Measurements from ENCODE around the gene ATP2C2. TPM values are rescaled to one million over a fixed set of nuclear protein-coding genes. Genes with fewer than 3 reads are reported as not detected.

ATP2C2 gene
- total RNA-seq, 2 experiments from 2014 or later = not detected

- H3K36me3 Mint-ChIP-seq (ENCODE audit: low read depth) = no peaks in the 10 kb centered on the region
- H3K4me3 Mint-ChIP-seq = no peak overlapping the region
- H3K27me3 Mint-ChIP-seq (ENCODE audit: low read depth) = no peaks in the 10 kb centered on the region
- ATAC-seq = no peak
- ChIA-PET CTCF (no interaction called here), POLR2A (no interaction called here)
- H3K4me1 Mint-ChIP-seq (ENCODE audit: low read depth) = peaks cover 3% of the 10 kb centered on the region
- no peak for DNase-seq
- no peak overlapping the region for H3K27ac Mint-ChIP-seq
- no peaks in the 10 kb centered on the region for H3K9me3 Mint-ChIP-seq (ENCODE audit: insufficient read depth)
Observed at GRCh38 chr16:84421938-84422220, 53.5 kb downstream of the ATP2C2 start.

GRCh38 chr16:84423416-84423837 lies 55.1 kb downstream of the ATP2C2 start:
- DNase-seq (no peak), ATAC-seq (peak; percentile 57)
- ChIA-PET POLR2A (no interaction called here), CTCF (no interaction called here)
- Mint-ChIP-seq H3K9me3 (ENCODE audit: insufficient read depth) (no peaks in the 10 kb centered on the region), H3K27ac (peak overlapping the region; percentile 31), H3K4me3 (no peak overlapping the region), H3K36me3 (ENCODE audit: low read depth) (no peaks in the 10 kb centered on the region), H3K4me1 (ENCODE audit: low read depth) (peaks cover 3% of the 10 kb centered on the region), H3K27me3 (ENCODE audit: low read depth) (no peaks in the 10 kb centered on the region)

GRCh38 chr16:84425696-84426095 lies 57.4 kb downstream of the ATP2C2 start:
- Mint-ChIP-seq H3K36me3 (ENCODE audit: low read depth) (no peaks in the 10 kb centered on the region), H3K27ac (no peak overlapping the region), H3K4me1 (ENCODE audit: low read depth) (peaks cover under 1% of the 10 kb centered on the region), H3K9me3 (ENCODE audit: insufficient read depth) (no peaks in the 10 kb centered on the region), H3K4me3 (no peak overlapping the region), H3K27me3 (ENCODE audit: low read depth) (peaks cover 9% of the 10 kb centered on the region)
- ChIA-PET CTCF (no interaction called here), POLR2A (no interaction called here)
- no peak for DNase-seq
- no peak for ATAC-seq

GRCh38 chr16:84426804-84427203 lies 58.5 kb downstream of the ATP2C2 start:
- Mint-ChIP-seq H3K9me3 (ENCODE audit: insufficient read depth) (no peaks in the 10 kb centered on the region), H3K36me3 (ENCODE audit: low read depth) (no peaks in the 10 kb centered on the region), H3K27me3 (ENCODE audit: low read depth) (peaks cover 9% of the 10 kb centered on the region), H3K4me1 (ENCODE audit: low read depth) (no peaks in the 10 kb centered on the region), H3K27ac (no peak overlapping the region), H3K4me3 (no peak overlapping the region)
- DNase-seq (no peak), ATAC-seq (no peak)
- ChIA-PET CTCF (no interaction called here), POLR2A (no interaction called here)

GRCh38 chr16:84427553-84427952 lies 59.2 kb downstream of the ATP2C2 start:
- ATAC-seq = no peak
- POLR2A ChIA-PET = no interaction called here
- no peaks in the 10 kb centered on the region for H3K4me1 Mint-ChIP-seq (ENCODE audit: low read depth)
- no peak for DNase-seq
- H3K36me3 Mint-ChIP-seq (ENCODE audit: low read depth) = no peaks in the 10 kb centered on the region
- H3K9me3 Mint-ChIP-seq (ENCODE audit: insufficient read depth) = no peaks in the 10 kb centered on the region
- CTCF ChIA-PET = no interaction called here
- peaks cover 11% of the 10 kb centered on the region for H3K27me3 Mint-ChIP-seq (ENCODE audit: low read depth)
- no peak overlapping the region for H3K4me3 Mint-ChIP-seq
- H3K27ac Mint-ChIP-seq = no peak overlapping the region

GRCh38 chr16:84430860-84431259 lies 62.5 kb downstream of the ATP2C2 start:
- H3K27ac Mint-ChIP-seq = no peak overlapping the region
- POLR2A ChIA-PET = no interaction called here
- CTCF ChIA-PET = interaction anchor here (0.9 kb wide), 1 partner anchor 131 kb away, joined by 3 read pairs; no protein-coding TSS in a partner anchor

GRCh38 chr16:84434800-84435199 lies 66.5 kb downstream of the ATP2C2 start:
- H3K27me3 Mint-ChIP-seq (ENCODE audit: low read depth) = peaks cover 7% of the 10 kb centered on the region
- no peak overlapping the region for H3K27ac Mint-ChIP-seq
- ChIA-PET POLR2A (interaction anchor here (0.7 kb wide), 1 partner anchor 110 kb away, joined by 3 read pairs; no protein-coding TSS in a partner anchor), CTCF (no interaction called here)
- no peak overlapping the region for H3K4me3 Mint-ChIP-seq
- DNase-seq (no peak), ATAC-seq (no peak)
- H3K36me3 Mint-ChIP-seq (ENCODE audit: low read depth) = no peaks in the 10 kb centered on the region
- H3K4me1 Mint-ChIP-seq (ENCODE audit: low read depth) = no peaks in the 10 kb centered on the region
- no peaks in the 10 kb centered on the region for H3K9me3 Mint-ChIP-seq (ENCODE audit: insufficient read depth)

More at GRCh38 chr16:84430860-84431259, 62.5 kb downstream of the ATP2C2 start:
- DNase-seq (no peak), ATAC-seq (no peak)
- Mint-ChIP-seq H3K9me3 (ENCODE audit: insufficient read depth) (no peaks in the 10 kb centered on the region), H3K36me3 (ENCODE audit: low read depth) (no peaks in the 10 kb centered on the region), H3K4me3 (no peak overlapping the region), H3K27me3 (ENCODE audit: low read depth) (peaks cover 11% of the 10 kb centered on the region), H3K4me1 (ENCODE audit: low read depth) (no peaks in the 10 kb centered on the region)

GRCh38 chr16:84436196-84436595 lies 67.9 kb downstream of the ATP2C2 start:
- ChIA-PET POLR2A (no interaction called here), CTCF (no interaction called here)
- no peak overlapping the region for H3K27ac Mint-ChIP-seq
- H3K36me3 Mint-ChIP-seq (ENCODE audit: low read depth) = no peaks in the 10 kb centered on the region
- no peaks in the 10 kb centered on the region for H3K9me3 Mint-ChIP-seq (ENCODE audit: insufficient read depth)
- DNase-seq (no peak), ATAC-seq (no peak)
- H3K4me3 Mint-ChIP-seq = no peak overlapping the region
- H3K4me1 Mint-ChIP-seq (ENCODE audit: low read depth) = no peaks in the 10 kb centered on the region
- peaks cover 4% of the 10 kb centered on the region for H3K27me3 Mint-ChIP-seq (ENCODE audit: low read depth)

- ATAC-seq (no peak), DNase-seq (no peak)
- CTCF ChIA-PET = no interaction called here
- H3K27me3 Mint-ChIP-seq (ENCODE audit: low read depth) = peaks cover 13% of the 10 kb centered on the region
- H3K4me1 Mint-ChIP-seq (ENCODE audit: low read depth) = no peaks in the 10 kb centered on the region
- POLR2A ChIA-PET = no interaction called here
- no peaks in the 10 kb centered on the region for H3K36me3 Mint-ChIP-seq (ENCODE audit: low read depth)
- no peaks in the 10 kb centered on the region for H3K9me3 Mint-ChIP-seq (ENCODE audit: insufficient read depth)
- no peak overlapping the region for H3K4me3 Mint-ChIP-seq
- no peak overlapping the region for H3K27ac Mint-ChIP-seq
Observed at GRCh38 chr16:84438971-84439696, 70.8 kb downstream of the ATP2C2 start.

- no peaks in the 10 kb centered on the region for H3K36me3 Mint-ChIP-seq (ENCODE audit: low read depth)
- H3K4me3 Mint-ChIP-seq = no peak overlapping the region
- no peaks in the 10 kb centered on the region for H3K9me3 Mint-ChIP-seq (ENCODE audit: insufficient read depth)
- DNase-seq (no peak), ATAC-seq (no peak)
- ChIA-PET POLR2A (no interaction called here), CTCF (no interaction called here)
- no peak overlapping the region for H3K27ac Mint-ChIP-seq
- H3K27me3 Mint-ChIP-seq (ENCODE audit: low read depth) = peaks cover 18% of the 10 kb centered on the region
- no peaks in the 10 kb centered on the region for H3K4me1 Mint-ChIP-seq (ENCODE audit: low read depth)
Observed at GRCh38 chr16:84442416-84443145, 74.2 kb downstream of the ATP2C2 start.

GRCh38 chr16:84443166-84443802 lies 74.9 kb downstream of the ATP2C2 start:
- DNase-seq (no peak), ATAC-seq (no peak)
- Mint-ChIP-seq H3K4me3 (no peak overlapping the region), H3K9me3 (ENCODE audit: insufficient read depth) (no peaks in the 10 kb centered on the region), H3K27me3 (ENCODE audit: low read depth) (peaks cover 18% of the 10 kb centered on the region), H3K4me1 (ENCODE audit: low read depth) (no peaks in the 10 kb centered on the region), H3K36me3 (ENCODE audit: low read depth) (no peaks in the 10 kb centered on the region), H3K27ac (peak overlapping the region; percentile 48)
- ChIA-PET POLR2A (no interaction called here), CTCF (no interaction called here)

GRCh38 chr16:84444476-84444875 lies 76.1 kb downstream of the ATP2C2 start:
- CTCF ChIA-PET = no interaction called here
- POLR2A ChIA-PET = no interaction called here
- H3K4me1 Mint-ChIP-seq (ENCODE audit: low read depth) = no peaks in the 10 kb centered on the region
- no peak overlapping the region for H3K27ac Mint-ChIP-seq
- no peaks in the 10 kb centered on the region for H3K9me3 Mint-ChIP-seq (ENCODE audit: insufficient read depth)
- no peak overlapping the region for H3K4me3 Mint-ChIP-seq
- no peak for DNase-seq
- peaks cover 18% of the 10 kb centered on the region for H3K27me3 Mint-ChIP-seq (ENCODE audit: low read depth)
- H3K36me3 Mint-ChIP-seq (ENCODE audit: low read depth) = no peaks in the 10 kb centered on the region
- ATAC-seq = no peak
